ENCODE results near the gene CCDC134. TPM values are rescaled to one million over a fixed set of nuclear protein-coding genes. Genes with fewer than 3 reads are reported as not detected.

Gene CCDC134
- total RNA-seq (2014; rRNA removed; shearing (Covaris generic)) = 10.6 and 28.6 TPM in 2 replicates

DNA sequence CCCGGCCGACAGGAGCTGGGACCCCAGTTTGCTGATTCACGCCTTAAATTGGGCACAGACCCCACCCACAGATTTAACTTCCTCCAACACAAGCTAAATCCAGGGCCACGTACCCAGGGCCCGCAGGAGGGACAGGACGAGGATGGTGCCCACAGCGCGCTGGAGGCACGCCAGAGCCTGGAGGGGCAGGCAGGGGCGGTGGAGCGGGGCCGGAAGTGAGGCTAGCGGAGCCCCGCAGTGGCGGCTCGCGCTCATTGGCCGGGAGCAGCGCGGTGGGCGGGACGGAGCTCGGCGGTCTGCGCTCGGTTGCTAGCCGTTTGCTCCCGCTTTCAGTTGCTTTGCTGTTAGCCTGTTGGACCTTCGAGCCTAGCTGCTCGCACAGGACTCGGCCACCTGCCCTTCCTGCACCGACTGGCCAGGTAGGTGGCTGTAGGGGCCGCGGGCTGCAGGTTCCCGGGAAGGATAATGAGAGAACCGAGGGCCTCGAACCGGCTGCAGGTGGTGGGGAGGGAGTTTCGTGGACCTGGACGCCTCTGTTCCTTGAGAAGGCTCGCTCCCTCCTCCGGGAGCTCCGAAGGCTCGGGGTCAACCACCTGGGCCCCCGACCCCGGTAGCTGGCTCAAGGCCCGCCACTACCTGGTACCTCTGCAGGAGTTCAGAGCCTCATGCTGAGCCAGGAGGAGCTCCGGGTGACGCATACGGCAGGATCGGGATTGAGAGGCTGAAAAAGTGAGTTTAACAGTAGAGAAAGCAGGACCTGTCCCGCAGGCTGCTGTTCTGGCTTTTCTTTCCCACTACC, at the start of gene CCDC134:
Gene CCDC134, plus strand, starts transcription at position 332 of the 799 bp plus-strand sequence. CDS start 8,212 bp downstream, outside the sequence.
- Histone ChIP-seq H3K27ac (peak within 1 kb of the TSS; percentile 45; the same call in 1 of the 2 replicates), H3K36me3 (0 out of 2 replicates have a peak, but pooled peaks cover 3% of the 10 kb centered on the region), H3K4me3 (peak within 1 kb of the TSS; percentile 74), H3K27me3 (replicated peaks) (no peaks in the 10 kb centered on the region), H3K4me1 (replicated peaks) (peaks cover 20% of the 10 kb centered on the region), H3K9me3 (replicated peaks) (no peaks in the 10 kb centered on the region)
- peak; percentile 84 to 90 for DNase-seq (ENCODE audit: low read depth in 1 of 2, low spot score in 2 of 2)

DNA sequence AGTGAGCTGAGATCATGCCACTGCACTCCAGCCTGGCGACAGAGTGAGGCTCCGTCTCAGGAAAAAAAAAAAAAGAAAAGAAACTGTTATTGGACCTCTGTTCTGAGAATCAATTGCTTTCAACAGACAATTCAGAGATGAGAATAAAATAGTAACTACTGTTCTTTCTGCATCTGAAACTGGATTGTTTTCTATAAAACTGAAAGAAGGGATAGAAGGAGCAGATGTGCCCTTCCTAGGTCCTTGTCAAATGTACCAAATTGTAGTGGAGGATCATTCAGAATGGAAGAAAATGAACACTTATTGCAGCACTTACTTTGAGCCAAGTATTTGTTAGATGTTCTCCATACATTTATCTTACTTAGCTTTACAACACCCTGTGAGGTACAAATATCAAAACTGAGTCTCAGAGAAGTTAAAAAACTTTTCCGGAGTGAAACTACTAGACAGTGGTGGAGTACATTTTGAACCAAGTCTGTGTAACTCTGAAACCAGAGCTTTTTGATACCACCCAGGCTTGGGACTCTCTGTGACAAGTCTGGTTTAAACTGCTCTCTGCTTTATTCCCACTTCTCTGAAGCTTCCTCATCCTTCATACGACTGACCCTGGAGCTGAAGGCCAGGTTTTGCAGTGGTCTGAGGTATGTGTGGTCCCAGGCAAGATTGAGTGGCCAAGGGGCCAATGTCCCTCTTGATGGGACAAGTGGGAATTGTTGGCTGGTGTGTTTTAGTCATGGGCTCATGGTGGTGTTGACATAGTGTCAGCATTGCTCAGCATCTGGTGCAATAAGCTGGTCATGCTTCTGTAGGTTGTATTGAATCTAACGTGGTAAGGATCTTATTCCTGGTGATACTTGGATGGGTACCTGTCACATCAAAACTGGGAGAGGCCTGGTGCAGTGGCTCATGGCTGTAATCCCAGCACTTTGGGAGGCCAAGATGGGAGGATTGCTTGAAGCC, 48.2 kb upstream of the CCDC134 start:
- no peak for DNase-seq (ENCODE audit: low read depth in 1 of 2, low spot score in 2 of 2)

DNA sequence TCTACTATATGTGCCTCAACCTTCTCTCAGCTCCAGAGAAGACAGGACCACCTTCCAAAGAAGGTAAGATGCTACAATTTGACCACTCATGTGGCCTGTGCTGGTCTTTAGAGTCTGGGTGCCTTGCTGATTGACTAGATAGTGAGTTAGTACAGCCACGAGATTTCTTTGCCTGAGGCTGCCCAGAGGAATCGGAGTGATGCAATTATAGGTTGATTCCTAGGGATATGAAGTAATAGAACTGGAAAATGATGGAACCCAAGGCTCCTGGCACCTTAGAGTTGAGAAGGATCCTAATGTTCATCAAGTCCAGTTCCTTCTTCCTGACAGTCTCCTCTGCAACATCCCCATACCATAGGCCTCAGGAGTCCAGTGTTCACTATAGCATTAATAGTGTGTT, 46.5 kb upstream of the CCDC134 start:
- Histone ChIP-seq H3K27ac (no peak overlapping the region), H3K4me3 (no peak overlapping the region), H3K36me3 (no peaks in the 10 kb centered on the region), H3K4me1 (replicated peaks) (no peaks in the 10 kb centered on the region), H3K9me3 (replicated peaks) (no peaks in the 10 kb centered on the region; the same call in 1 of the 2 replicates), H3K27me3 (replicated peaks) (no peaks in the 10 kb centered on the region)
- no peak for DNase-seq (ENCODE audit: low read depth in 1 of 2, low spot score in 2 of 2)

More for the DNA sequence above, 48.2 kb upstream of the CCDC134 start:
- Histone ChIP-seq H3K4me3 (no peak overlapping the region), H3K9me3 (replicated peaks) (no peaks in the 10 kb centered on the region; the same call in 1 of the 2 replicates), H3K27ac (no peak overlapping the region), H3K27me3 (replicated peaks) (peaks cover 4% of the 10 kb centered on the region; the same call in 1 of the 2 replicates), H3K4me1 (replicated peaks) (no peaks in the 10 kb centered on the region), H3K36me3 (no peaks in the 10 kb centered on the region)

DNA sequence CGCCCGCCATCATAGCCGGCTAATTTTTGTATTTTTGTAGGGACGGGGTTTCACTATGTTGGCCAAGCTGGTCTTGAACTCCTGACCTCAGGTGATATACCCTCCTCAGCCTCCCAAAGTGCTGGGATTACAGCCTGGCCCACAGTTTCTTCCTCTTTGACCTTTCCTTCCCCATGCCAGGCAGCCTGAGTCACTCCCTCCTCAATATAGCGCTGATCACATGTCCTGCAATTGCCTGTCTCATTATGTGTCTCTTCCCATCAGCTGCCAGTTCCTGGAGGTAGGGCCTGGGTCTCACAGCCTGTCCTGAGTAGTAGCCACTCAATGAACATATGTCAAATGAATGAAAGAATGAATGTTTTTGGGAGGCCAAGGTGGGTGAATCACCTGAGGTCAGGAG, 43.0 kb upstream of the CCDC134 start:
- Histone ChIP-seq H3K9me3 (replicated peaks) (no peaks in the 10 kb centered on the region), H3K36me3 (no peaks in the 10 kb centered on the region), H3K27me3 (replicated peaks) (no peaks in the 10 kb centered on the region), H3K27ac (no peak overlapping the region), H3K4me3 (no peak overlapping the region), H3K4me1 (replicated peaks) (no peaks in the 10 kb centered on the region)
- no peak for DNase-seq (ENCODE audit: low read depth in 1 of 2, low spot score in 2 of 2)

DNA sequence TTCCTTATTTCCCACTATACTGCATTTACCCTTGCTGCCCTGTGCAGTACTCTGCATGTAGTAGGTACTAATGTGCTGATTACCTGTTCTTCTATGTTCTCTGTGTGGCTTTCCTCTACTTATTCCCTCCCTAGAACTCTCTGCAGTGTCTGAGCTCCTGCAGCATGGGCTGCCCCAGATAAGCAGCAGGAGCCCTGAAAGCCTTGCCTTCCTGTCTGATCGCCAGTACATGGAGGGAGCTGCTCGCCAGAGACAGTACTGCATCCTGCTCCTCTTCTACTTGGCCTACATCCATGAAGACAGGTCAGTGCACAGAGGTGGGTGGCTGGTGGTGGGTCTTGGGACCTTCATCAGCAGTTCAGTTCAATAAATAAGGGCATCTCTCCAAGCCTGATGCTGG, 42.2 kb upstream of the CCDC134 start:
- H3K4me1 ChIP-seq (replicated peaks) = no peaks in the 10 kb centered on the region
- H3K4me3 ChIP-seq = no peak overlapping the region
- no peak for DNase-seq (ENCODE audit: low read depth in 1 of 2, low spot score in 2 of 2)
- H3K9me3 ChIP-seq (replicated peaks) = no peaks in the 10 kb centered on the region
- H3K27me3 ChIP-seq (replicated peaks) = no peaks in the 10 kb centered on the region
- no peak overlapping the region for H3K27ac ChIP-seq
- H3K36me3 ChIP-seq = no peaks in the 10 kb centered on the region

DNA sequence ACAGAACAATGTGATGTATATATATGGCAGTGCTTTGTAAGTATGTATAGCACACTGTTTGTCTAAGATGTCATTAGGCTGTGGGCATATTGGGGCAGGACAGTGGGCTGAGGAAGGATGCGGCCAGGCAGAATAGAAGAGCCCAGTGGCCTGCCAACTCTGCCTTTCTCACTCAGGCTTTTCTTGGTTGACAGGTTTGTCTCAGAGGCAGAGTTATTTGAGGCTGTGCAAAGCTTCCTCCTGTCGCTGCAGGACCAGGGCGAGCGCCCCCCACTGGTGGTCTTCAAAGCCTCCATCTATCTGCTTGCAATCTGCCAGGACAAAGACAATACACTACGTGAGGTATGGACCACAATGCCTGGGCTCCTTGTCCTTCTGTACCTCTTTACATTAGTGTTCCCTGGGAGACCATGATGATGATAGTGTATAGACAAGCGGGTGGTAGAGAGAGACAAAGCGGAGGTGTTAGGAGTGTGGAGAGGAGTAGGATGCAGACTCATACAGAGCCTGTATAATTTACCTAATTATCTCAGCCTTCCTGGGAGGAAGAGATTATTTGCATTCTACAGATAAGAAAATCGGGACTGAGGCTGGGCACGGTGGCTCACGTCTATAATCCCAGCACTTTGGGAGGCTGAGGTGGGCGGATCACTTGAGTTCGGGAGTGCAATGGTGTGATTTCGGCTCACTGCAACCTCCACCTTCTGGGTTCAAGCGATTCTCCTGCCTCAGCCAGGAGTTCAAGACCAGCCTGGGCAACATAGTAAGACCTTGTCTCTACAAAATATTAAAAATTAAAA, 37.3 kb upstream of the CCDC134 start:
- Histone ChIP-seq H3K4me3 (no peak overlapping the region), H3K27ac (no peak overlapping the region), H3K27me3 (replicated peaks) (no peaks in the 10 kb centered on the region), H3K9me3 (replicated peaks) (no peaks in the 10 kb centered on the region), H3K36me3 (no peaks in the 10 kb centered on the region), H3K4me1 (replicated peaks) (no peaks in the 10 kb centered on the region)
- DNase-seq (ENCODE audit: low read depth in 1 of 2, low spot score in 2 of 2) = no peak

DNA sequence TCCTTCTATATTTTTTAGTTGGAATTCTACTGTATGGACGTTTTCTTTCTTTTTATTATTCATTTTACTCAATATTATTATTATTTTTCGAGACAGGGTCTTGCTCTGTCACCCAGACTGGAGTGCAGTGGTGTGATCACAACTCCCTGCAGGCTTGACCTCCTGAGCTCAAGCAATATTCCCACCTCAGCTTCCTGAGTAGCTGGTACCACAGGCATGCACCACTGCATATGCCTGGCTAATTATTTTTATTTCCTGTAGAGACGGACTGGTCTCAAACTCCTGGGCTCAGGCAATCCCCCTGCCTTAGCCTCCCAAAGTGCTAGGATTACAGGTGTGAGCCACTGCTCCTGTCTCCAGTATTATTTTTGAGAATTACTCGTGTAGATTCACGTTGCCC, 34.0 kb upstream of the CCDC134 start:
- Histone ChIP-seq H3K27ac (no peak overlapping the region), H3K27me3 (replicated peaks) (no peaks in the 10 kb centered on the region), H3K4me1 (replicated peaks) (no peaks in the 10 kb centered on the region), H3K4me3 (no peak overlapping the region), H3K36me3 (no peaks in the 10 kb centered on the region), H3K9me3 (replicated peaks) (no peaks in the 10 kb centered on the region)
- DNase-seq (ENCODE audit: low read depth in 1 of 2, low spot score in 2 of 2) = no peak

DNA sequence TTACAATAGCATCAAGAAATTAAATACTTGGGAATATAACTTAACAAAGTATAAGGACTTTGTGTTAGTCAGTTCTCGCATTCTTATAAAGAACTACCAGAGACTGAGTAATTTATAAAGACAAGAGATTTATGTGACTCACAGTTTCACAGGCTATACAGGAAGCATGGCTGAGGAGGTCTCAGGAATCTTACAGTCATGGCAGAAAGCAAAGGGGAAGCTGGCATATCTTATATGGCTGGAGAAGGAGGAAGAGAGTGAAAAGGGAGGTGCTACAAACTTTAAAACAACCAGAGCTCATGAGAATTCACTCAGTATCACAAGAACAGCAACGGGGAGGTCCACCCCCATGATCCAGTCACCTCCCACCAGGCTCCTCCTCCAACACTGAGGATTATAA, 32.0 kb upstream of the CCDC134 start:
- H3K4me3 ChIP-seq = no peak overlapping the region
- H3K9me3 ChIP-seq (replicated peaks) = no peaks in the 10 kb centered on the region
- no peak for DNase-seq (ENCODE audit: low read depth in 1 of 2, low spot score in 2 of 2)
- no peaks in the 10 kb centered on the region for H3K4me1 ChIP-seq (replicated peaks)
- no peak overlapping the region for H3K27ac ChIP-seq
- H3K36me3 ChIP-seq = no peaks in the 10 kb centered on the region
- H3K27me3 ChIP-seq (replicated peaks) = no peaks in the 10 kb centered on the region

DNA sequence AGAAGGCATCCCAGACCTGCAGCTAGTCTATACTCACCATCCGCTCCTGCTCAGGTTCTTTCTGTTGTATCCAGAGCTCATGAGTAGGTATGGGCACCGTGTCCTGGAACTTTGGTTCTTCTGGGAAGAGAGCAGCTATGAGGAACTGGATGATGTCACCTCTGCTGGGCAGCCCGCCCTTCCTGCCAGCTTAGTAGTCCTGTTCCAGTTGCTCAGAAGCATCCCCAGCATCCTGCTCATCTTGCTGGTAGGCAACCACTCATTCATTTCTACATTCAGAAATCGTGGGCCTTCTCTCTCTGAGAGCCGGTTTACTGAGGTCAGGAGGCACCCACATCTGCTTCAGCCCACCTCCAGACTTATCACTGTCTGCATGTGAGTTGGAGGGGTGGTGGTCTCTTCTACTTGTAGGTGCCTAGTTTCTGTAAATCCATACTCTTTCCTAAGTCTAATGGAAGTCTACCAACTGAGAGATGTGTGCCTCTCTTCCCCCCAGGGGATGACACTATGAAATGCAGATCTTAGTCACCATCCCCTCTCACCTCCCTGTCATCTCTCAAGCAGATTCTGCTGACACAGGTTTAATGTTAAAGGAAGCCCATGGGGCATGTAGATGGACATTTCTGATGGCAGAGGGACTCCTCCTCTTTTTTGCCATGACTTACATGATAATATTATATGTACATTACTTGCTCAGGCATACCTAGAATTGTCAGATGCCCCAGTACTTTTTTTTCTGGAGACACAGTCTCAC, 29.6 kb upstream of the CCDC134 start:
- Histone ChIP-seq H3K9me3 (replicated peaks) (no peaks in the 10 kb centered on the region), H3K4me1 (replicated peaks) (no peaks in the 10 kb centered on the region), H3K27me3 (replicated peaks) (no peaks in the 10 kb centered on the region), H3K36me3 (no peaks in the 10 kb centered on the region), H3K27ac (no peak overlapping the region), H3K4me3 (no peak overlapping the region)
- no peak for DNase-seq (ENCODE audit: low read depth in 1 of 2, low spot score in 2 of 2)

DNA sequence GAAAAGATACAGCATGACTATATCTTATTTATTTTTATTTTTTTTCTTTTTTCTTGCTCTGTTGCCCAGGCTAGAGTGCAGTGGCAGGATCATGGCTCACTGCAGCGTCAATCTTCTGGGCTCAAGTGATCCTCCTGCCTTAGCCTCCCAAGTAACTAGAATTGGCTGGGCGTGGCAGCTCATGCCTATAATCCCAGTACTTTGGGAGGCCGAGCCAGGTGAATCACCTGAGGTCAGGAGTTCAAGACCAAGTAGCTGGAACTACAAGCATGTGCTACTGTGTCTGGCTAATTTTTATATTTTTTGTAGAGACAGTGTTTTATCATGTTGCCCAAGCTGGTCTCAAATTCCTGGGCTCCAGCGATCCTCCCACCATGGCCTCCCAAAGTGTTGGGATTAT, 28.3 kb upstream of the CCDC134 start:
- Histone ChIP-seq H3K27ac (no peak overlapping the region), H3K36me3 (no peaks in the 10 kb centered on the region), H3K27me3 (replicated peaks) (no peaks in the 10 kb centered on the region), H3K4me1 (replicated peaks) (no peaks in the 10 kb centered on the region), H3K9me3 (replicated peaks) (no peaks in the 10 kb centered on the region), H3K4me3 (no peak overlapping the region)
- DNase-seq (ENCODE audit: low read depth in 1 of 2, low spot score in 2 of 2) = no peak

DNA sequence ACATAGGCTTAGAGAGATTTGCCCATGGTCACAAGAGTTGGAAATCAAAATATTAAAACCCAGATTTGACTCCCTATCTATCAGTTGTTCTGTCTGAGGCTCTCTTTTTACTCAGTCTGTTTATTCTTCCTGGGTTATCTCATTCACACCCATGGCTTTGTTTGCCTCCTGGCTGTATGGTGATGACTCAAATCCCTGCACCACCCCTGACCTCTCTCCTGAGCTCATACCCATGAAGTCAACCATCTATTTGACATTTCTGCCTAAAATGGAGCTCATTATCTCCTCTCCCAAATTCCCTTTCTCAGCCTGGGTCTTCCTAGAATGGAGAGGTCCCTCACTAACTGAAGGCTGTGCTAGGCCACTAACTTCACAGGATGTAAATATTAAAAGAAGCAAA, 27.8 kb upstream of the CCDC134 start:
- Histone ChIP-seq H3K27me3 (replicated peaks) (no peaks in the 10 kb centered on the region), H3K4me3 (no peak overlapping the region)
- DNase-seq (ENCODE audit: low read depth in 1 of 2, low spot score in 2 of 2) = no peak

DNA sequence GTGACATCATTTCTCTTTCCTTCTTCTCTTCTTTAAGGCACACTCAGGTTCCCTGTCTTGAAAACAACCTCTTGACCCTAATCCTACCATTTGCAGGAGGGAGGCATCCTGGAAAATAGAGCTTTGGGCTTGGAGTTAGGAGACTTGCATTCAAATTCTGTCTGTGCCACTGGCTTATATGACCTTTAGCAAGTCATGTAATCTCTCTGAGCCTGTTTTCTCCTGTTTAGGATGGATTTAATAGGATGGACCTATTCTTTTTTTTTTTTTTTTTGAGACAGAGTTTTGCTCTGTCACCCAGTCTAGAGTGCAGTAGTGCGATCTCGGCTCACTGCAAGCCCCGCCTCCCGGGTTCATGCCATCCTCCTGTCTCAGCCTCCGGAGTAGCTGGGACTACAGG, 25.1 kb upstream of the CCDC134 start:
- Histone ChIP-seq H3K36me3 (no peaks in the 10 kb centered on the region), H3K4me3 (no peak overlapping the region), H3K9me3 (replicated peaks) (no peaks in the 10 kb centered on the region), H3K27ac (no peak overlapping the region), H3K4me1 (replicated peaks) (no peaks in the 10 kb centered on the region), H3K27me3 (replicated peaks) (no peaks in the 10 kb centered on the region)
- DNase-seq (ENCODE audit: low read depth in 1 of 2, low spot score in 2 of 2) = no peak

More for the DNA sequence above, 27.8 kb upstream of the CCDC134 start:
- H3K27ac ChIP-seq = no peak overlapping the region
- no peaks in the 10 kb centered on the region for H3K4me1 ChIP-seq (replicated peaks)
- no peaks in the 10 kb centered on the region for H3K36me3 ChIP-seq
- H3K9me3 ChIP-seq (replicated peaks) = no peaks in the 10 kb centered on the region

DNA sequence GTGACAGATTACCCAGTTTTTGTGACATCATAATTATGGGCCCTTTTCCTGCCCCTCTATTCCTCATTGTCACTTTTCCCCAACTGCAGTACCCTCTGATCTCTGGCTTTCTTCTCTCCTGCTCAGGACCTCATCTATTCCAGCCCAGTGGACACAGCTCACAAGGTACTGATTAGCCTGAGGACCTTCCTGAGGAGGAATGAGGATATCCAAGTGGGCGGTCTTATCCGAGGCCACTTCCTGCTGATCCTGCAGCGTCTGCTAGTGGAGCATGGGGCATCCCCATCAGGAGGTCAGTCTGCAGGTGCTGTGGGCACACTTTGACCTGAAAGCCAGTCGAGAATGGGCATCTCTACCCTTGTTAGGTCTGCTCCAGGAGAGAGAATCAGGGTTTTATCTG, 24.5 kb upstream of the CCDC134 start:
- no peak overlapping the region for H3K4me3 ChIP-seq
- no peaks in the 10 kb centered on the region for H3K9me3 ChIP-seq (replicated peaks)
- no peaks in the 10 kb centered on the region for H3K4me1 ChIP-seq (replicated peaks)
- no peak for DNase-seq (ENCODE audit: low read depth in 1 of 2, low spot score in 2 of 2)
- H3K27ac ChIP-seq = no peak overlapping the region
- H3K36me3 ChIP-seq = no peaks in the 10 kb centered on the region
- H3K27me3 ChIP-seq (replicated peaks) = no peaks in the 10 kb centered on the region

All from SJSA1 (cell line).